ENCODE results near the gene NCBP2. TPM values are rescaled to one million over a fixed set of nuclear protein-coding genes. Genes with fewer than 3 reads are reported as not detected.

The NCBP2 gene
- total RNA-seq, 2 donors from 2014 or later = 71.4 to 84.3 TPM

GRCh38 chr3:196916995-196917394, 25.3 kb downstream of the NCBP2 start:
- Mint-ChIP-seq H3K27ac (peak overlapping the region; percentile 62), H3K4me3 (no peak overlapping the region), H3K27me3 (ENCODE audit: low read depth) (no peaks in the 10 kb centered on the region), H3K36me3 (ENCODE audit: insufficient read depth in 2 of 2) (peaks cover 7 to 15% of the 10 kb centered on the region in 2 donors), H3K9me3 (no peaks in the 10 kb centered on the region), H3K4me1 (ENCODE audit: low read depth) (no peaks in the 10 kb centered on the region)
- DNase-seq (no peak), ATAC-seq (replicated peaks in 1 of 2) (no peak)

- H3K27ac Mint-ChIP-seq = no peak overlapping the region
- H3K36me3 Mint-ChIP-seq (ENCODE audit: insufficient read depth in 2 of 2) = peaks cover 7 to 15% of the 10 kb centered on the region in 2 donors
- DNase-seq = no peak
- no peaks in the 10 kb centered on the region for H3K4me1 Mint-ChIP-seq (ENCODE audit: low read depth)
- no peak overlapping the region for H3K4me3 Mint-ChIP-seq
- no peak for ATAC-seq (replicated peaks in 1 of 2)
- no peaks in the 10 kb centered on the region for H3K9me3 Mint-ChIP-seq
- H3K27me3 Mint-ChIP-seq (ENCODE audit: low read depth) = no peaks in the 10 kb centered on the region
These were observed 26.1 kb downstream of the NCBP2 start for GRCh38 chr3:196916221-196916620.

GRCh38 chr3:196915375-196915774, 27.0 kb downstream of the NCBP2 start:
- Mint-ChIP-seq H3K36me3 (ENCODE audit: insufficient read depth in 2 of 2) (peaks cover 7 to 15% of the 10 kb centered on the region in 2 donors), H3K27me3 (ENCODE audit: low read depth) (no peaks in the 10 kb centered on the region), H3K4me1 (ENCODE audit: low read depth) (no peaks in the 10 kb centered on the region), H3K4me3 (no peak overlapping the region), H3K9me3 (no peaks in the 10 kb centered on the region), H3K27ac (no peak overlapping the region)
- DNase-seq (no peak), ATAC-seq (replicated peaks in 1 of 2) (no peak)

- H3K4me1 Mint-ChIP-seq (ENCODE audit: low read depth) = no peaks in the 10 kb centered on the region
- no peak for ATAC-seq (replicated peaks in 1 of 2)
These were observed 27.5 kb downstream of the NCBP2 start for GRCh38 chr3:196914866-196915265.

GRCh38 chr3:196903740-196904139, 38.6 kb downstream of the NCBP2 start:
- H3K4me3 Mint-ChIP-seq = no peak overlapping the region
- no peak overlapping the region for H3K27ac Mint-ChIP-seq
- ATAC-seq (replicated peaks in 1 of 2) = no peak
- no peaks in the 10 kb centered on the region for H3K4me1 Mint-ChIP-seq (ENCODE audit: low read depth)
- H3K27me3 Mint-ChIP-seq (ENCODE audit: low read depth) = no peaks in the 10 kb centered on the region
- no peak for DNase-seq
- H3K36me3 Mint-ChIP-seq (ENCODE audit: insufficient read depth in 2 of 2) = peaks cover 10 to 26% of the 10 kb centered on the region in 2 donors
- no peaks in the 10 kb centered on the region for H3K9me3 Mint-ChIP-seq

More at GRCh38 chr3:196914866-196915265, 27.5 kb downstream of the NCBP2 start:
- Mint-ChIP-seq H3K27me3 (ENCODE audit: low read depth) (no peaks in the 10 kb centered on the region), H3K27ac (no peak overlapping the region), H3K4me3 (no peak overlapping the region), H3K36me3 (ENCODE audit: insufficient read depth in 2 of 2) (peaks cover 7 to 15% of the 10 kb centered on the region in 2 donors), H3K9me3 (no peaks in the 10 kb centered on the region)
- DNase-seq = no peak

- Mint-ChIP-seq H3K27me3 (ENCODE audit: low read depth) (no peaks in the 10 kb centered on the region), H3K9me3 (no peaks in the 10 kb centered on the region), H3K27ac (no peak overlapping the region), H3K4me1 (ENCODE audit: low read depth) (no peaks in the 10 kb centered on the region), H3K36me3 (ENCODE audit: insufficient read depth in 2 of 2) (peaks cover 8 to 26% of the 10 kb centered on the region in 2 donors), H3K4me3 (no peak overlapping the region)
- no peak for ATAC-seq (replicated peaks in 1 of 2)
- no peak for DNase-seq
These were observed 40.0 kb downstream of the NCBP2 start for GRCh38 chr3:196902296-196902695.

- ATAC-seq (replicated peaks in 1 of 2) (peak in 1 of 2 donors; percentile 51), DNase-seq (no peak)
- Mint-ChIP-seq H3K9me3 (no peaks in the 10 kb centered on the region), H3K36me3 (ENCODE audit: insufficient read depth in 2 of 2) (peaks cover 8 to 26% of the 10 kb centered on the region in 2 donors), H3K4me1 (ENCODE audit: low read depth) (no peaks in the 10 kb centered on the region), H3K27me3 (ENCODE audit: low read depth) (no peaks in the 10 kb centered on the region), H3K4me3 (no peak overlapping the region), H3K27ac (no peak overlapping the region)
These were observed 40.6 kb downstream of the NCBP2 start for GRCh38 chr3:196901768-196902167.

GRCh38 chr3:196896229-196896628, 46.1 kb downstream of the NCBP2 start:
- no peaks in the 10 kb centered on the region for H3K27me3 Mint-ChIP-seq (ENCODE audit: low read depth)
- ATAC-seq (replicated peaks in 1 of 2) = no peak
- no peaks in the 10 kb centered on the region for H3K9me3 Mint-ChIP-seq
- no peak overlapping the region for H3K27ac Mint-ChIP-seq
- DNase-seq = no peak
- peaks cover 2% of the 10 kb centered on the region for H3K4me1 Mint-ChIP-seq (ENCODE audit: low read depth)
- peaks cover 2 to 8% of the 10 kb centered on the region in 2 donors for H3K36me3 Mint-ChIP-seq (ENCODE audit: insufficient read depth in 2 of 2)
- H3K4me3 Mint-ChIP-seq = no peak overlapping the region

- DNase-seq = no peak
- Mint-ChIP-seq H3K9me3 (no peaks in the 10 kb centered on the region), H3K4me3 (no peak overlapping the region), H3K27ac (no peak overlapping the region), H3K36me3 (ENCODE audit: insufficient read depth in 2 of 2) (peaks cover 2% of the 10 kb centered on the region in 2 donors), H3K27me3 (ENCODE audit: low read depth) (no peaks in the 10 kb centered on the region), H3K4me1 (ENCODE audit: low read depth) (peaks cover 17% of the 10 kb centered on the region)
- ATAC-seq (replicated peaks in 1 of 2) = no peak
These were observed 47.6 kb downstream of the NCBP2 start for GRCh38 chr3:196894557-196895295.

GRCh38 chr3:196889844-196890708, 52.3 kb downstream of the NCBP2 start:
- Mint-ChIP-seq H3K9me3 (no peaks in the 10 kb centered on the region), H3K4me3 (no peak overlapping the region), H3K27me3 (ENCODE audit: low read depth) (no peaks in the 10 kb centered on the region), H3K27ac (peak overlapping the region; percentile 58), H3K36me3 (ENCODE audit: insufficient read depth in 2 of 2) (peaks cover 2 to 4% of the 10 kb centered on the region in 2 donors), H3K4me1 (ENCODE audit: low read depth) (peaks cover 44% of the 10 kb centered on the region)
- no peak for DNase-seq
- ATAC-seq (replicated peaks in 1 of 2) = peak in 1 of 2 donors; percentile 32

- no peaks in the 10 kb centered on the region for H3K27me3 Mint-ChIP-seq (ENCODE audit: low read depth)
- peak overlapping the region; percentile 17 for H3K27ac Mint-ChIP-seq
- peaks cover 0 to 7% of the 10 kb centered on the region in 2 donors for H3K36me3 Mint-ChIP-seq (ENCODE audit: insufficient read depth in 2 of 2)
- DNase-seq (peak; percentile 14 to 15), ATAC-seq (replicated peaks in 1 of 2) (peak; percentile 80 to 85)
- H3K9me3 Mint-ChIP-seq = no peaks in the 10 kb centered on the region
- peak overlapping the region in 1 of 2 donors; percentile 28 for H3K4me3 Mint-ChIP-seq
- peaks cover 65% of the 10 kb centered on the region for H3K4me1 Mint-ChIP-seq (ENCODE audit: low read depth)
These were observed 56.2 kb downstream of the NCBP2 start for GRCh38 chr3:196886144-196886543.
